Anterior cingulate cortex (tissue), 58 donors: ENCODE measurements around the gene SHTN1.
A peak's percentile ranks its signal among the peaks of the same experiment; 100 is the strongest.

ENCODE experiments used
- DNase-seq, 58 donors: peaks; one replicate each; lab custom pipeline; 2025; lab: John Stamatoyannopoulos, UW

The SHTN1 gene

DNA sequence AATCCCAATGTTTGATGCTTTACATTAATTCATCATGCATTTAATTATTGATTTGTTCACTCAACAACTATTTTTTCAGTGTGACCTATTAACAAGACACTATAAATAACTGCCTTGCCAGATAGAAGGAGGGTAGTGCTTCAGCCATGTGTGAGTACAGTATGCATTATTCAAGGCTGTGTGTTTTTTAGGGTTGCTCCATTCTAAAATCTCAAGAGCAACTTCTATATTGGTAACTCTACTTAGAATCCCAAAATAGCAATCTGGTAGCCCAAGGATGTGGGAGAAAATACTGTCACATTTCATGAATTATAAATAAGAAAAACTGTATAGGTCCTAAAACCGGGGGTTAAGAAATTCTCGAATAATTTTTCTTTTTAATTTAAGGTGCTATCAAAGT lies 85.8 kb downstream of the SHTN1 start:
- DNase-seq, result no peak

DNA sequence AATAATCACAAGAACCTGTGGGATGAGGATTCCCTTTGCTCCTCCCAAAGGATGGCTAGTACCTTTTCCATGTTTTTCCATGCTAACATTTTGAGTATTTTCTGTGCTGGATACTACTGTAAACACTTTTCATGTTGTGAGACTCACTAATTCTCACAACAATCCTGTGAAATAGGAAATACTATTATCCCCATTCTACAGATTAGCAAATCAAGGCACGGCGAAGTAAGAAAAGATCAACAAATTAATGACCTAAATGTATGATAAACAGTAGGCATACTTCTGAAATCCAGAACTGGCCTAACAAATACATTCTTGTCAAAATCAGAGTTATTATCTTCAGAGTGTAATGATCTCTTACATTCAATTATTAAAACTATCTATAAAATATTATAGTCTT lies 86.4 kb downstream of the SHTN1 start:
- DNase-seq, result no peak

DNA sequence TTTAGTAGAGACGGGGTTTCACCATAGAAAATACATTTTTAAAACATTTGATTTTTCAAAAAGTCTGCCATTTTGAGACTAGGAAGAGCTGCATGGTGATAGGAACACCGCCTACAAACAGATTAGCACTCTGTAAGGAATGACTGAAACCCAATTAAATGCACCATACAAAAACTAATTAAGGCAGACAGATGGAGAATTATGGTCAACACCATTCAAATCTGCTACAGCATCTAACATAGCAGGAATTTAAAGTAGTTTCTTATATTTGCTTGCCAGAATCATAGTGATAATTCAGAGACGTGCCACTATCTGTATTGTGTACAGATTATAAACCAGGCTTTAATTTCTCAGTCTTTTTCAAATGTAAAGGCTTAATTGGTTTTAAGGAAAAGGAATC lies 87.5 kb downstream of the SHTN1 start:
- DNase-seq, result no peak

DNA sequence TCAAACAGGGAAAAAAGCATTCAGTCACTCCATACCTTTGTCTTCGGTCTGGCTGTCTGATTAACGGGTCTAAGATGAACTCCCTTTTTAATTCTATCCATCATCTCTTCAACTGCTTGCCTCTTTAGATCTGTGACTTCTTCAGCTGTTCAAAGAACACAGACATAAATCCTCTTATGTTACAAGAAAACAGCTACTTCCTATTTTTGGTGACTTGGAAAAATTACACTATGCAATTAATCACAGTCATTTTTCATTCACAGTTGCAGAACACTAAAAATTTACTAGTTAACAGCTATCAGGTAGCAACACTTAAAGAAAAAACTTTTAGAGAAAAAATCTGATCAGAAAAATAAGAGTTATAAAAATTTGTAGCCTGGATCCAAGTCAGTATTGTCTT lies 89.6 kb downstream of the SHTN1 start:
- no peak for DNase-seq

DNA sequence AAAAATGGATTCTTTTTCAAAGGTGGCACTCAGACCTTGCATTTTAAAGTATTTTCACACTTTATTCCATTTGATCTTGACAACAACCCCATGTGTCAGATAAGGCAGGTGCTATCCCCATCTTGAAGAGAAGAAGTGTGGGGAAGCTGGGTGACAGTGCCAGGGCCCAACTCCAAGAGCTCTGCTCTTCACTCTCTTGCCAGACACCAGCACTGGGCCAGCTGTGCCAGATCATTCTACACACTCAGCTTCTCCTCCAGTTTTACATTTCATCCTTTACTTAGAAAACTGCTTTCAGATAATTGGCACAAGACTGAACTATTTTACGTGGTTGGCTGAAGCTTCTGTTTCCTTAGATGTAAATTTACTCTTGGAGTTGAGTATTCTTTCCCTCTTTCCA lies 91.3 kb downstream of the SHTN1 start:
- peak in 7 of 58 donors; percentile 8 to 23 (median 19) for DNase-seq

DNA sequence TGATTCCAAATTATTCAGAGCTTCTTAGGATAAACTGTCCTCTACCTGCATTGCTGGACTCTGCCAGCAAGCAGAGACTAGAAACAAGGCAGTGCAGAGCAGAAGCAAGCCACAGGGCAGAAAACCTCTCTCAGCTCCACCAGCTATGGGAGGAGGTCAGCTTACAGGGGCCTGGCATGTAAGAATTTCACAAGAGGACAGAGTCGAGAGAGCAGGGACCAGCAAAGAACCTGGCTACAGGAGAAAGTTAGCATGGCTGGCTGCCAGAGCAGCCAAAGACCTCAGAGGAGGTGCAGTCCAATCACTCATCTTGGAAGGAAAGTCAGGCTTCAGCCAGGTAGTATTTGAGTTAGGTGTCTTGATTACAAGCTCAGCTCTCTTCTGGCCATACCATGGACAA lies 92.8 kb downstream of the SHTN1 start:
- no peak for DNase-seq

DNA sequence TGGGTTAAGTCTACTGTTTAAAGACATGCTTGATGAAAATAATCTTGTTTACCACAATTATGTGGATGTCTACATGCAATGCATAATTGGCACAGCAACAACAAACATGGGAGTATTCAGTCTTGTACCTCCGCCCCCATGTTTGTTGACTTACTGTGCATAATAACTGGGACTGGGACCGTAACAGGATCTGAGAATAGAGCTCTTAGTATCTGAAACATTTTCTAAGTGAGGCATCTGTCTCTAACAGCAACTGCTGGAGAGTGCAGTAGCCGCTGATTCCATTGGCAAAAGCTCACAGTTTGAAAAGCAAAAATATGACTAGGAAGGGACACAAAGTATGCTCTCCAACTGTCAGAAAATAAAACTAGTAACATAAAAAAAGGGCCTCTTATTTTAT lies 94.1 kb downstream of the SHTN1 start:
- no peak for DNase-seq

DNA sequence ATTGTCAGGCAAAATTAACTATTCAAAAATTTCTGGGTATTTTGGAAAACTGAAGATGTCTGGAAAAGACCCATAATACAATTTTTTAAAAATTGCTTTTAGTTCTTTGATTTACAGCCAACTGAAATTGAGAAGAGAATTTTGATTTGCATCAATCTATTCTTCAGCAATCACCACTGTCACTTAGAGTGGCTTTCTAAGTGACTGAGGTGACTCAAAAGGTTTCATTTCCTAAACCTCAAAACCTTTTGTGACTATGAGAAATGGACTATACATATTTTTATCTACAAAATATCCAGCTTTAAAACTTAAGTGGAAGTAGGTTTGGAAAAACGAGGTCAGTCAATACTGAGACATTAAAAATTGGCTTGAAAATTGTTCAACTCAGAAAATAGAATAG lies 95.7 kb downstream of the SHTN1 start:
- DNase-seq, result no peak

DNA sequence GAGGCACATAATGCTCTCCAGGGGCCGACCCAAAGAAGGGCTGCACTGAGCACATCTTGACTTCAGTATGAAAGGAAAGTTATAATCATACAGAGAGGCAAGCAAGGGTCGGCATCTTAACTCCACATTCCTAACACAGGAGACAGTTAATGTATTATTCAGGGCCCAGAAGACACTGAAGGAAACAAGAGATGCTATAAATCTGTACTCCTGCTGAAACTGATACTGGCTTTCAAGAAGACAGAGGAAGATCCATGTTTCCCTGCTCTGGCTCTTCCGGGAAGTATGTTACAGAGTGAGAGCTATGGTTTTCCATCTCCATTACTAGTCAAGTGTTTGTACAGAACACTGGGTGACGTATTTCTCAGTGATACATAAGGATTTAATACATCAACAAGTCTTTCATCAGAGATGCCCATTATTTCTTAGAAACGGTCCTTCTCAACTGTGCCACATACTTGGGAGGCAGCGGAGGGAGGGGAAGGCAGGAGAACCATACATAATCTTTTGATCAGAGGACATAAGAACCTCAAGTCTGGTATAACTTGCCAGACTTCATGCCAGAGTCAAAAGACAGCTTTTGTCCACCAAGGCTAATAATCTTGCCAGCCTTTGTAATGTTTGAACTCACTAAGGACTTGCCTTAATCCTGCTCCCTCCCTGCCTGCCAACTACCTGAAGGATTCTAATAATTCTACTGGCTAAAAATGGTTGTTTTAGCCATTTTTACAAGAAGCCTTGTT lies 97.6 kb downstream of the SHTN1 start:
- DNase-seq, result no peak

DNA sequence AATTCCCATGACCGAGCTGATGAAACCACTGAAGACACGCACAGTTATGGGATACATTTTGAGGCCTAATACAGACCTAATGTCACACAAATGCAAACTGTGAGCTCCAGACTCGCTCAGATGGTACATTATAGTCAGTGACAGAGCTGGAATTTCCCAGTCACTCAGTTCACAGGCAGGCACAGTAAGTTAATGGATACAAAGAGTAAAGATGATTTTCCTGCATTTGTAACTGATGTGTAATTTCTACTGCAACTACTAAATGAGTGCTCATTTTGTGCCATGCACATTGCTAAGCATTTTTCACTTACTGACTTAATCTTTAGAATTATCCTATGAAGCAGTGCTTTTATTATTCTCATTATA lies 99.2 kb downstream of the SHTN1 start:
- DNase-seq, result no peak

DNA sequence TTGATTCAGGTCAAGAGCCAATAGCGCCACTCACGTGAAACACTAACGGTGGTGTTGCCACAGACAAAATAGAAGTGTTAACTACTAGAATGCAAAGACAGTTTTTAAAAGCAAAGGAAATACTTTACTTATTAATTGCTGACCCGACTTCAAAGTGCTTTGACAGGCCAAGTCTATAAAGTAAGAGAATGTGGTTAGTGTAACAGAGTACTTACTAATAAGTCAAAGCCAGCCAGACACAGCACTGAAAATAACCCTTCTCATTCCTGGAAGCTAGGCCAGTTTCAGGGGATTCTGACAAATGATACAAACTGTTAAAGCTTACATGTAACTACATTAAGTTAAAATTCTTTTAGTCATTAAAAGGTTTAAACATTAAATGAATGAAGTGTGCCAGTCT lies 105.4 kb downstream of the SHTN1 start:
- DNase-seq, result no peak

DNA sequence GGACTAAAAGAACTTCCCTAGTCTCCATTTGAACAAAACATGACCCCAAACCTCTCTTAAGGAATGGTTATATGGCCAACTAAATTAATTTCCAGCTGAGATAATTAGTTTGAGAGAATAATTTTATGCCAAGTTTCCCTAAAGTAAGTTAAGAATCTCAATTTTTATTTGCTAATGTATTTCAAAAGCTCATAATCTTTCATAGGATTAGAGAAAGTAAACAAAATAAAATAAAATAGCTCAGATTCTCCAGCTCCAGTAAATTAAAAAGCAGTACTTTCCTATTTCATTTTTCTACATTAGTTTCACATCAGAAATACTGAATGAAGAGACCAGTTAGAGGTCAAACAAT lies 111.3 kb downstream of the SHTN1 start:
- DNase-seq, result no peak

DNA sequence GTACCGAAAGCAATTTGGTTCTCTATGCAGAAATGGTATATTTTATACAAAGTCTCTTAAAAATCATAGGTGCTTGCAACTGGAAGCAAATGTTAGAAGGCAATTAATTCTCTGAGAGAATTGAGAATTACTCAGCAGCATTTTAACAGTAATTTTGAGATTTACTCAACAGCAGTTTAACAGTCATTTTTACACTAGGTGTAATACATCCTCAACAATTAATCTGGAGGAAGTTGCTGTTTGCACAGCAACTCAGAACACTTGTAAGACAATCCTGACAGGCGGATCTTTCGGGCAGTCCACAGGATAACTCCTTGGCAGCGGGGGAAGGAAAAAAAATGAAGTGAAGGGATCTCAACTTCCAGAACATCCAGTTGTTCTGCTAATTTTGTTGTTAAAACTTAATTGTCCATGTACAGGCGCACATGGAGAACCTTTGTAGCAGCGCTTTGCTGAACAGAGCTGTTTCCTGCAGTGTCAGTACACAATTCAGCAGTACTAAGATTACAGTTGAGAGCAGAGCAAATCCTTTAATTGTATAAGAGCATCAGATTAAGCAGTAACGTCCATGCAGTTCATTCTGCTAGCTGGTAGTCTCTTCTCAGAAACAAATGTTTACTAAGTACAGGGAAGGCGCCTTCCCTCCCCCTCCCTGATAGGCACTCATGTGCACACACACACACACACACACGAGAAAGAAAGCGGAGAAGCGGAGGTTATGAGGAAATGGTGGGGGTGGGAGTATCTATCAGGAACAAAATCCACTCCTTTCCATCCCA lies 111.9 kb downstream of the SHTN1 start:
- no peak for DNase-seq

DNA sequence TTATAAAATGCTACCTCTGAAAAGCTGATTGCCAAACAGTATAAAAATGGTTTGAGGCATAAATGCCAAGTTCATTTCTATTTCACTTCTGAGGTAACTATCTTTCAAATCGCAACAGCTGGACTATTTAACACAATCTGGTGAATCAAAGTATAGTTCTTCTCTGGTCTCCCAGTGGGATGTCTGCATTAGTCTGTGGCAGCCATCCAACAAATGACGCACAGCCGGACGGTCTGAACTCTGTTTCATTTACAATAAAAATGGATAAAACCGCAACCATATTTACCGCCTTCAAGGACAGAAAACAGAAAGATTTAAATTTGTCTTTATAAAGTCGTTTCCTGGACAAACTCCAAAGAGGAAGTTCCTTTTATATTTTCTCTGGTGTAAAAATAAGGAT lies 113.8 kb downstream of the SHTN1 start:
- DNase-seq, result peak in 9 of 58 donors; percentile 15 to 78 (median 23)

DNA sequence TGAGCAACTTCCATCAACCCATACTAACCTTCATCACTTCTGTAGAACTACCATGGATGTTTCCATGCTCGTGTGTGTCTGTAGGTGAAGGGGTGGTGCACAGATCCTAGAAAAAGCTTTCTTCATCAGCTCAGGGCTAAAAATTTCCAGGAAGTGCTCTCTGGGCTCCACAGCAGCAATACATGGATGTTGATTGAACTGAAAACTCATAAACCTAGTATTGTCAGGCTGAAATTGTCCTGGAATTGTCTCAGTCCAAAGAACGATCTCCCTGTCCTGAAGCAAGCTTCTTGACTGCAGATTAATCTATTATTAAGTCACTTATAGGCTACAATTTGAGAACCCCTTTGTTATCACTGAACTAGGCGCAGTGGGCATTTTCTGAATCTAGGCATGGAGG lies 115.9 kb downstream of the SHTN1 start:
- DNase-seq, result no peak

DNA sequence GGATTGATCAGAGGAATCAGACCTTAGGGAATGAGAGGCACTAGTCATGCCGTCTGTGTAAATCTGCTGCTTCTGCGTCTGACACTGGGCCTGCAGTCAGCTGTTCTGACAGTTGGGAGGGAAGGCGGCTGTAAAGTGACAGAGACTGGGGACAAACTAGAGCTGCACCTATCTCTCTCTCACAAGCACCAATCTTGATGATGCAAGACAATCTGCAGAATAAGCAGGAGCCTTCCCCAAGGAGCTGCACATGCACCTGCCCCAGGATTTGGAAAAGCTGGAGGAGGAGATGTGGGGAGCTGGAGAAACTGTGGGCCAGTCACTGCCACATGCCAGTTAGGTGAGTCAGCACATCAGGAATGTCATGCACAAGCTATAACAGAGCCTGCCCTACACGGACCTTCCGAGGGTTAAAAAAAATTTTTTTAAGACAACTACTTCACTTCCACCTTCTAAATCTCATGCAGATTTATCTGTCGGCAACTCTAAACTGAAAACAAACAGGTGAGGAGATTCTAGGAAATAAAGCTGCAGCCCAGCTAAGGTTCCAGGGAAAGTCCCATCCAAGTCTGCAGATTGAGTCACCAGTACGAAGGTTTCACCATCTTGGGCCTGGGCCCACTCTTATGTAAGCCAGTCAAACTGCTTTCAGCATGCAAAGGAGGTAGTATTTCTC lies 116.5 kb downstream of the SHTN1 start:
- DNase-seq, result peak in 7 of 58 donors; percentile 12 to 34 (median 20)

DNA sequence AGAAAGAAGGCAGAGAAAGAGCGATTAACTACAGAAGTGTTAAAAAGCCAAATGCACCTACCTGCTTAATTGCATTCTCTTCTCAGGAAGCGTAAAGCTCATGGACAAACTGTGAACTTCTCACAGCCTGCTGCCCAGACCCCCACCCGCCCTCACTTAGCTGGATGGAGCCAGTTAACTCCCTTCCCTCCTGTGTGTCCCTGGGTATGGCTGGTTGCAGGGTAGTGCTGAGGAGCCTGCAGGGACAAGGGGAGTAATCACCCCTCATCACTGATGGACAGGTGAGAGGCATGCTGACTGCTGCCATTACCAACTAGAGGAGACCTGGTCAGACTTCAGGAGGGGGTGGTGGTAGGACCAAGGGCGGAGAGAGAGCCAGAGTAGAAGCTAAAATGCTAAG lies 118.2 kb downstream of the SHTN1 start:
- no peak for DNase-seq

DNA sequence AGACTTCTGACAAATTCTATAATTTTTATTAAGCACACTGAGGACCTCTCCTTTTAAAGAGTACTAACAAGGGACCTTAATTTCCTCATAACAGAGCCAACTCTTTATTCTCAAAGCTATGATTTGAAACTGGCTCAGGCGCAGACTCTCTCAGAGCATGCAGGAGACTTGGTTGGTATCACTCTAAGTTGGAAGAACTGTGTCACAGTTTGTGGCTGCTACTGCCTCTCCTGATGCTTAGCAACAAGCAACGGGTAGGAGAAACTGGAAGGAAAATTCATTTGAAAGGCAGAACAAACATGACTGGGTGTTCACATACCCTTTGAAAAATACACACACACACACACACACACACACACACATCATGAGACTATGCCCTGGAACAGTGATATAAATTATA lies 122.3 kb downstream of the SHTN1 start:
- peak in 4 of 58 donors; percentile 15 to 32 (median 23) for DNase-seq

DNA sequence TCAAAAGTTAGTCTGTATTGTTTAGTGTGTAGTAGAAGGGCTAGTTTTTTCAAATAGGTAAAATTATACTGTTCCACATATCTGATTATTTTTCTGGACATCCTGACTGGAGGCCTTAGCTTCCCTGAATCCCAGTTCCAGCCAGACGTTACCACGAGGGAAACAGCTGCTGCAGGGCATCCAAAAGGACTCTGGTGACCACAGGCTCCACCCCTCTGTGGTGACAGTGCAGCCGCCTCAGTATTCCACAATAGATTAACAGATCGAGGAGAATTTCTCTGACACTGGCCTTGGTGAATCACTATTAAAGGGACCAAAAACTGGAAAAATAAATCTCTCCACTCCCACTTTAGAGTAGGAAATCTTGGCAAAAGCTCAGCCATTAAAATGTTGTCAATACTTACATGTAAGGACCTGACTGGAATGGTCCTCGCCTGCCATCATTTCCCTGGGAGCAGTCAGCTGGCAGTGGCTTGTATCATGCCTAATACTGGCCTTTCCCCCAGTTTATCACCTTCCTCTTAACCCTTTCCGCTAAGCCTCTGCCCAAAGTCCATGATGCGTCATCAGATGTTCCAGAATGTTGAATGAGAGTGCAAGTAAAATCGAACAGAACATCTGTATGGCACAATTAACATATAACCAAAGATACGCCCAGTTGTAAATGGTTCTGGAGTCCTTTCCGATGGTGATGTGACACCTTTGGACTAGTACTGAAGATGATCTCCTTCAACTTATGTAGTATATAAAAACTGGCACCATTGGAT lies 124.1 kb downstream of the SHTN1 start:
- peak in 8 of 58 donors; percentile 10 to 44 (median 18) for DNase-seq

DNA sequence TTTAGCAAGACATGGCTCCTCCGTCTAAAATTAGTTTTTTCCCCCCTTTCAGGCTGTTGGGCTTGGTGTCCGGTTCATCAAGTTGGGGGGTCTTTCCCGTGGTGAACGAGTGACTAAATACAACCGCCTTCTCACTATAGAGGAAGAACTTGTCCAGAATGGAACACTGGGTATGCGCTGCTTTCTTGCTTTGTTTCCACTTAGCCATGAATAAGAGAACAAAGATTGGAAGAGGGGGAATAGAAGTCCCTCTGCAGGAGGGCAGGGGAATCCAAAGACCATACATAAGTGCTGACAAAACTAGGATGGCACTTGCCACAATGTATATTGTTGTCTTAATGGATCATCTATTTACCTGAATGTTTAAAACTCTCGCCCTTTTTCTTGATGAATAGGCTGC lies 125.2 kb downstream of the SHTN1 start:
- no peak for DNase-seq

DNA sequence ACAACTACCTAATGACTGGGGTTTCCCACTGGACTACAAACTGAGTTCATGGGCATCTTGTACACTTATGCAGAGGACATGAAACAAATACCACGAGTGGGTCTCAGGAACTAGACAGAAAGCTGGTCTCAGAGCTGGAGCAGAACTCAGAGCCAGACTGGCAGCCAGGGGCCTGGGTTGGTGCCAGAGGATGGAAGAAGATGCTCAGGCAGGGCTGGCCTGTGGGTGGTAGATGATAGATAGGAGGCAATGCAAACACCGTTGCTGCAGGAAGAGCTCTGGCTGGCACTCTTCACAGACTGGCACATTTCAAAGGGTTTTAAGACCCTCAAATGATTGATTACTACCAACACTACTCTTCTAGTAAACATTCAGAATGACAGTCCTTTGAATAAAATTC lies 126.9 kb downstream of the SHTN1 start:
- DNase-seq, result peak in 5 of 58 donors; percentile 9 to 27 (median 14)
